Activated CD4-positive, alpha-beta T cell treated with anti-CD3 and anti-CD28 coated beads for 24 hours (primary cell): Measurements from ENCODE around the gene SOHLH1.
"Not testable (repeated sequence)": the region's sequence is repeated elsewhere in the genome, so short reads cannot be mapped to it uniquely, and the experiment has no call there.

Source experiments
- DNase-seq, 2 donors: peaks; one replicate each; pipeline ENCODE4 v3.0.0-alpha.2; 2020; ENCODE audit warnings: low read depth in 2 of 2

Gene SOHLH1

DNA sequence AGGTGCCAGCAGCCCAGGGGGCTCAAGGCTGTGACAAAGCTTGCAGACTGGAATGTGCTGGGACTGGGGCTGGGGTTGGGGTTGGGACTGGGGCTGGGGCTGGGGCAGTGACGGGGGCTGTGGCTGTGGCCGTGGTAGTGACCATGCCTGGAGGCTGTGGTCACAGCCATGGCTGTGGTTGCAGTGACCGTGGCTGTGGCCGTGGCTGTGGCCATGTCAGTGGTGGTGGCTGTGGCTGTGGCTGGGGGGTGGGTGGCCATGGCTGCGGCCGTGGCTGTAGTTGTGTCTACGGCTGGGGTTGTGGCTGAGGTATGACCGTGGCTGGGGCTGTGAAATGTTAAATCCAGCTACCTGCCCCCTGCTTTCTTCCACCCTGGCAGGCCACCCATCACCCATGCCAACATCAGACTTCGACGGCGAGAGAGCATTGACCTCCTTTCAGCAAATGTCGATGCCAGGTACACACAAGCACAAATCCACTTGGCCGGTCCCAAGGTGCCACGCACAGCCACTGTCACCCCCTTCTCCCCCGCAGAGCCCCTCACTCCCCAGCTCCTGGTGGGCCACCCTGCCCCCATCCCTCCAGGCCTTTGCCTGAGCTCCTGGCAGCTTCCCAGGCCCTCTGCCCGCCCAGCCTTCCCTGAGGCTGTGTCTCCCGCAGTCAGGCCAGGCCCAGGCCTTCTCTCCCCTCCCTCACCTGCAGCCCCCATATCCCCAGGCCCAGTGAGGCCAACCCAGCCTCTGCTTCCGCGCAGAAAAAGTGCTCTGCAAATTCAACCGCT is 20.9 kb downstream of the SOHLH1 start:
- DNase-seq, result no peak

DNA sequence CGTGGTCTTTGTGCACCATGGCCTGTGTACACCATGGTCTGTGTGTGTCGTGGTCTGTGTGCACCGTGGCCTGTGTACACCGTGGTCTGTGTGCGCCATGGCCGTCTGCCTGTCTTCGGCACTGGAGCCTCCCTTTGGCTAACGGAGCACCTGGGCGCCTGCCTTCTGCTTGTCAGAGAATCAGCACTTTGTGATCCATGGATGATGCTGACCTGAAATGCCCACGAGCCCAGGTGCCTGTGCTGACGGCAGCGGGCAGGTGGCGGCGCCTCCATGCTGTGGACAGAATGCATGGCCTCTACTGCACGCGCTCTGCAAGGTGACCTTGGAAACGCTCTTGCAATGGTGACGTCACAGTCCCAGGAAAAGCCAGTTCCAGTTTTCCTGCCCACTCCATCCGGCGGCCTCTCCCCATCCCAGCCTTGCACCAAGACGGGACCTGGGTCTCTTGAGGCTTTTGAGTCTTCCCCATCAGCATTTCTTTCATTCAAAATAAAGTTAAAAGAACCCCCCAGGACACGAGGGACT is 21.6 kb downstream of the SOHLH1 start:
- DNase-seq, result no peak

DNA sequence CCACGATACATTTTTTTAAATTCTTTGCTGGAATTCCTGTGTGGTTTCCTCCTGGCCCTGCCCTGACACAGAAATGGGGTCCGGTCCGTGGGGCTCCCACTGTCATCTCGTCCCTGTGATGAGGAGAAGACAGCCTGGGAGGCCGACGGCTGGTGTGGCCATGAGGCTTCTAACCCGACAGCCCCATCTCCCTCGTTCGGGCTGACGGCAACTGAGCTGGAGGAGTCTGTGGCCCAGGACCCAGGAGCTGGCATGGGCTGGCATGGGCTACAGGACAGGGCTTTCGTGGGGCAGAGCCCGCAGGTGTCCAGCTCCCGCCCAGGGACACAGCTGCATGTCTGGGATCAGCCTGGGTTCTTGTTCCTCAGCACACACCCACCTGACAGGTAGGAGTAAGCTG is 22.4 kb downstream of the SOHLH1 start:
- DNase-seq, result no peak

DNA sequence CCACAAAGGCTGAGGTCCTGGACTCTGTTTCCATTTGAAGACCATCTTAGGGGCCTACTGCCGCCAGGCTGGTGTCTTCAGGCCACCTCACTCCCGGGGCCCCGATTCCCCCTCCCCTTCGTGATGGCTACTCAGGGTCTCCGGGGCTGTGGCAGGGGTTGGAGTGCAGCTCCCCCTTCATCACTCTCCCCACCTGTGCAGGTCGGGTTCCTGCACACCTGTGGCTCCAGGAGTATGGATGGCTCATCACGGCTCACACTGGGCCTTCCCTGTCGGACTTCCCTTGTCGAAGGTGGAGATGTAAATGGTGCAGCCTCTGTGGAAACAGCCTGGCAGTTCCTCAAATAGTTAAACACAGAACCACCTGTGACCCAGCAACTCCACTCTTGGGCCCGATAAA is 24.3 kb downstream of the SOHLH1 start:
- DNase-seq, result no peak

DNA sequence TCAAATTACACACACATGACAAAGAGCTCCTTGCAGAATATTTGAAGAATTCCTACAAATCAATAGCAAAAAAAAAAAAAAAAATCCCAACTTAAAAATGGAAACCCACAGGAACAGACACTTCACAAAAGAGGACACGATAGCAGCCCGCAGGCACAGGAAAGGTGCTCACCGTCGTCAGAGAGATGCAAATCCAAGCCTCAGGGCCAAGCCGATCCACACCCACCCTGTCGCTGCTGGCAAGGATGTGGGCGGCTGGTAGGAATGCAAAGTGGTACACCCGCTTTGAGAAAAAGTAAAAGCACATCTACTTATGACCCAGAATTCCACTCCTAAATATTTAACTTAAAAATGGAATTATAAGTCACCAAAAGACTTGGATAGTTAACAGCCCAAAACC is 25.3 kb downstream of the SOHLH1 start:
- no peak for DNase-seq

DNA sequence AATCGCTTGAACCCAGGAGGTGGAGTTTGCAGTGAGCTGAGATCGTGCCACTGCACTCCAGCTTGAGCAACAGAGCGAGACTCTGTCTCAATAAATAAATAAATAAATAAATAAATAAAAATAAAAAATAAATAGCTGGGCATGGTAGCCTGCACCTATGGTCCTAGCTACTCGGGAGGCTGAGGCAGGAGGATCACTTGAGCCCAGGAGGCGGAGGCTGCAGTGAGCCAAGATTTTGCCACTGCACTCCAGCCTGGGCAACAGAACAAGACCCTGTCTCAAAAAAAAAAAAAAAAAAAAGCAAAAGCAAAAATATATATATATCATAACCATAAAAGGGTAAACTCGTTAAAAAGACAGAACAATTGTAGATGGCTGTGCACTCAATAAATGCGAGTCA is 26.5 kb downstream of the SOHLH1 start:
- not testable (repeated sequence) for DNase-seq

DNA sequence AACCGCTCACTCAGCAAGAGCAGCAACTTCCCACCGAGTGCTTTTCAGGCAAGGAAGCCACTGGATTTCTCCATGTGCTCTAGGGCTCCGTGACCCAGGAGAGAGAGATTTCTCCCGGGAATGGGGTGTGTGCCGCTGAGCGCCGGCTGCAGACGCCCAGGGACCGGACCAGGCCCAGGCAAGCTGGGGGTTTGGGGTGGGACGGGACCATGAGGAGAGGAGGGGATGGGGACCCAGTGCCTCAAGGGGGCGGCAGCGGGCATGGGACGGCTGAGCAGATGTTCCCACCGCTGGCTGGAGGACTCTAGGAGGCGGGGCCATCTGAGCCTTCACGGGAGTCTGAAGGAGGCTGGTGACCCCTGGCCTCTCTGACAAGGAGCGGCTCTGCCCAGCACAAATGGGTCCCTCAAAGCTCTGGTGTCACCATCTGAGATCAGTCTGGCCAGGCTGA is 27.7 kb downstream of the SOHLH1 start:
- no peak for DNase-seq

DNA sequence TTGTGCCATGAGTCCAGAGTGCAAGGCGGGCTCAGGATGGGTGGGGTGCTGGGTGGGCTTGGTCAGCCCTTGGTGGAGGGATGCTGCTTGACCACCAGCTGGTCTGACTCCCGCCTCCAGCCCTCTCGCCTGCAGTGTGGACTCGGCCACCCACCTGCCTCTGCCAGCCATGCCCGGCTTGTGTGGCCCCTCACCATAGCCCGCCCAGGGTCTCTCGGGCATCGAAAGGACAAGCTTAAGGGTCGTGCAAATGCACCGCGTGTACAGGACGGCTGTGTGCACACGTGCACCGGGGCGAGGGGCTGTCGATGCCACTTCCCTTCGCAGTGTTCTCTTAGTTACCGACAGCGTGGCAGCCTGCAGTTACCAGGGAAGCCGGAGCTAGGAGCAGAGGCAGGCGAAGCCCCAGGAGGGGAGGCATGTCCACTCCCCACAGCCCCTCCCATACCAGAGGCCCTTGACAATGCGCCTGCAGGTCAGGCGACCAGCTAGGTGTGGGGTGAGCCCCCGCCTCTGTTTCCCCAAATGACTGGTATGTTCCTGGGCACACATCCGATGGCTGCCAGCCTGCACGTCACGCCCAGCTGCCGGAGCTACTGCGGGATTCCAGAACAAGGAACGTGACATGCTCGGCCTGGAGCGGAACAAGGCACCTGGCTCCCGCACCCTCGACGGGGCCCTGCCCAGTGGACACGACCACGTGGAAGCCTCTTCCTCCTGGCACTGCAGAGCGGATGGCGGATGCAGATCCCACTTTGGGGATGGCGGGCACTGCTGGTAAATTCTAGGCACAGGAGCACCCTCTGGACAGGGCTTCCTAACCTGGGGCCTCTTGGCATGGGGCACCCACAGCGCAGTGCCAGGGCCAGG is 28.3 kb downstream of the SOHLH1 start:
- no peak for DNase-seq

DNA sequence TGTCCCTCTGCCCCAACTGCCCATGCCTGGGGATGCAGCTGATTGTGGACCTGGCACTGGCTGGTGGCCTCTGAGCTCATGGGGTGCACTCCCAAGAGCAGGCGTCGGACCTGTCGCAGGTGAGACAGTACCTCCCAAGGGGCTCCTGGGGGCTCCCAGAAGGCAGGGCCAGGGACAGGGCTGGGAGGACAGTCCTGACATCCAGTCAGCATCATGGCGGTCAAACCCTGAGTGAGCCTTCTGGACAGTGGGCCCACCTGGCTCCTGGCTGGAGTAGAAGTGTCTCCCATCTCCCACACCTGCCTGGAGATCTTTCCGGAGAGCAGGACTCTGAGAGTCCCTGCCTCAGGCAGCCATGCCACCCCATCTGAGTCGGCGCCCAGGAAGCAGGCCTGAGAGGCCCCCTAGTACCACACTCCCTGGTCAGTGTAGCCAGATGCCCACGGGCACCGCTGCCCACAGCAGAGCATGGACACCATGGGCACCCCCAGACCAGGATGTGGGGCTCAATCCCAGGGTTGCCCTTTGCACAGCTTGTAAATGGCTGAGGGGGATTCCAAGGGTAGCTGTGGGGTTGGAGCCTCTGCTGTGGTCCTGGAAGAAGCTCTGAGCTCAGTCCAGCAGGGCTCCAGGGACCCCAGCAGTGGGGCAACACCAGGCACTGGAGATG is 29.5 kb downstream of the SOHLH1 start:
- DNase-seq, result no peak

DNA sequence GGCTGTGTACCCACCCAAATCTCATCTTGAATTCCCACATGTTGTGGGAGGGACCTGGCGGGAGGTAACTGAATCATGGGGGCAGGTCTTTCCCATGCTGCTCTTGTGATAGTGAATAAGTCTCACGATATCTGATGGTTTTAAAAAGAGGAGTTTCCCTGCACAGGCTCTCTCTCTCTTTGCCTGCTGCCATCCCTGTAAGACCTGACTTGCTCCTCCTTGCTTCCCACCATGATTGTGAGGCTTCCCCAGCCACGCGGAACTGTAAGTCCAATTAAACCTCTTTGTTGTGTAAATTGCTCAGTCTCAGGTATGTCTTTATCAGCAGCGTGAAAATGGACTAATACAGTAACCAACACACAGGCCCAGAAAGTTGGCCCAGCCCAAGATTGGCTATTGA is 30.3 kb downstream of the SOHLH1 start:
- DNase-seq, result not testable (repeated sequence)

DNA sequence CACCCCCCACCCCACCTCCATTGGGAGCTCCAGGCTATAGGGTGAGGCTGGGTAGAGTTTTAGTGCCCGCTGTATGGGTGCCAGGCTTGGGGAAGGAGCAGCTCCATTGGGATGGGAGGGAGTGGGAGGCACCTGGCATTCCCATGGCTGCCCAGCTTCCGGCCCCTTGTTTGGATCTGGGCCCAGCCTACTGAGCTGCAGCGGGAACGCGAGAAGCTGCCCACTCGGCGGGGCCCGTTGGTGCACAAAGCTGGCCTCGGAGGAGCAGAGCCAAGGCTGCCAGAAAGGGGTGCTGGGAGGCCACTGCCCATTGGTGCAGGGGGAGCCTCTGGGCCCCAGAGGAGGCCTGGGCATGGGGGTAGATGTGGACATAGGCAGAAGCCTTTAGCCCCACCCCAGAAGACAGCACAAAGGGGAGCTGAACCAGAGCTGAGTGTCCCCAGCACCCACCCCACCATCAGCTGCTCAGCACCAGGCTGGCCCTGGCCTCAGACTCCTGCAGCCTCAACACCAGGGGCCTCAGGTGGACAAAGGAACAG is 31.7 kb downstream of the SOHLH1 start:
- DNase-seq, result no peak

DNA sequence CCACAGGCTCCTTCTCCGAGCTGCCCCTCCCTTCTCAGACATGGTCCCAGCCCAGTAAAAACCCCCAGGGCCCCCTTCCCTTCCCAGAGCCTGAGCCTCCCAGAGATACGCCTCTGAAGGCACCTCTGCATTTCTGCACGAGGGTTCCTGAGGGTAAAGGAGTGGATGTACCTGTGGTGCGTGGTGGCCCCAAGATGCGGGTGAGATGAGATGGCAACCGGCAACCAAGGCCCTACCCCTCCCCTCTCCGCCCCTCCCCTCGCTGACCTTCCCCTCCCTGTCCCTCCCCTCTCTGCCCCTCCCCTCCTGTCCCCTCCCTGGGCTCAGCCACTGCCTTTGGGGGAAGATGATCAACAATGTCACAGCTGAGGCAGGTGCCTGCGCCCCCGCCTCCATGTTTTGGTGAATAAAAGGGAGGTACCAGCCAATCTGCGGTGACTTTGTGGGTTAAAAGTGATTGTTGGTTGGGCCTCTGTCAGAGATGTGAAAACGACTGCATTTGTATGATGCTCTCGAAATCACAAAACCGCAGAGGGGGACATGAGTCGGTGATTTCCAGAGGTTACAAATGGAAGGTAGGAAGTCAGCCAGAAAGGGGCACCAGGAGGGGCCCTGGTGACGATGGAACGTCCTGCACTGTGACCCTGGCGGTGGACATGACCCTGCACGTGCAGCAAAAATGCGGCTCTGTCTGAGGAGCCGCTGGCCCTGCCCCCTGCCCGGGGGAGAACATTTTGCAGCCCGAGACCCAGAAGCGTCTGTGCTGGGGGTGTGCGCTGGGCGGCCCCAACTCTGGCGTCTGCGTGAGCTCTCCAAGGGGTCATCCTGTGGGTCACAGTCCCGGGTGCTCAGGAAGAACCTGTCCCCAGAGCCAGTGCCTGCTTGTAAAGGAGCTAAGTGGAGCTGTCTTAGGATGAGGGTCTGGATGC is 32.5 kb downstream of the SOHLH1 start:
- DNase-seq, result no peak

DNA sequence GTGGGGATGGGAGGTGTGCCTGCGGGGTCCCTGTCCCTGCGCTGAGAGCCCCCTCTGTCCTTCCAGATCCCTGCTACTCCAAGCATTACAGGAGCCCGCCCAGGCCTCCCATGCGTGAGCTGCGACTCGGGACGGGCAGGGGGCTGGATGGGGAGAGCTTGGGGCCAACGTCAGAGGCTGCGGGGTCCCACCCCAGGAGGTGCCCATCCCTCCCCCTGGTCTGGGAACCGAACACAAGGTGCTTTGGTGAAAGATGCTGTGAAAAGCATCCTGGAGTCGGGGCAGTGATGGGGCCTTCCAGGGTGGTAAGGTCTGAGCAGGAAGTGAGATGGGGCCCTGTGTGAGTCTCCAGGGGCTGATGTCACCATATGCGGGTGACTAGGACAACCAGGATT is 33.5 kb downstream of the SOHLH1 start:
- DNase-seq, result no peak

DNA sequence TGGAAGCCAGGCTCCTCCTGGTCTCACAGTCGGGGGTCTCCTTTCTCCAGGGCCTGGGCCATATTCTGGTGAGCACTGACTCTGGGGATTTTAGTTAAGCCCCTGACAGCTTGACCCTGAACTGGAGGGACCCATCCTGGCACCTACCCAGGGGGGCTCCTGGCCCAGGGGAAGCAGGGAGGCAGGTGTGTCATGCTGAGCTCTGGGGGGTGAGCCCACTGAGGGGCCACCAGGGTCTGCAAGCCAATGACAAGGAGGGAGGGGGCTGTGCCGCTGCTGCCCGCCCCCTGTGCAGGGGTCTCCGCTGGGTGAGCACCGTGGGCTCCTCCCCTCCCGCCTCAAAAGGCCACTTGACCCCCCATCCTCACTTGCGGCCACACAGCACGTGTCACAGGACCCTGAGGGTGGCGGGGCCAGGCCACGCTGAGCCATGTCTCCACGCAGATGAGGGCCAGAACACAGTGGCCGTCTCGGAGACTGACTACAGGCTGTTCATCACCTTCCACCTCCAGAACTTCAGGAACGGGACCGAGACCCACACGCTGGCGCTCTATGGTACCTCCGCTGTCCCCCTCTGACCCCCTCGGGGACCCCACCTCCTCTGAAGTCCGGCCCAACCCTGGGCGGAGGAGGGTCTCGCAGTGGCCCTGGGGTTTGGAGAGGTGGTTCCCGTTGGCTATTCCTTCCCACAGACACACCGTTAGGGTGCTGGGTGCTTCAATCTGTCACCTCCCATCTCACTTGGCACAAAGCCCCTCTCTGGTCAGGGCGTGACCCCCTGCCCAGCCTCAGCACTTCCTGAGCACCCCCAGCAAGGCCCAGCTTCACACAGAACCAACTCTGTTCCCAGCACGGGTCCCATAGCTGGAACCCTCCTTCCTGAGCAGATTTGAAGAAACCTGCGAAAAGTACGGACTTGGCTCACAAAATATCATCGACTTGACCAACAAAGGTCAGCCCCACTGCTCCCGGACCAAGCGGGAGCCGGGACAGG is 34.2 kb downstream of the SOHLH1 start:
- DNase-seq, result no peak

DNA sequence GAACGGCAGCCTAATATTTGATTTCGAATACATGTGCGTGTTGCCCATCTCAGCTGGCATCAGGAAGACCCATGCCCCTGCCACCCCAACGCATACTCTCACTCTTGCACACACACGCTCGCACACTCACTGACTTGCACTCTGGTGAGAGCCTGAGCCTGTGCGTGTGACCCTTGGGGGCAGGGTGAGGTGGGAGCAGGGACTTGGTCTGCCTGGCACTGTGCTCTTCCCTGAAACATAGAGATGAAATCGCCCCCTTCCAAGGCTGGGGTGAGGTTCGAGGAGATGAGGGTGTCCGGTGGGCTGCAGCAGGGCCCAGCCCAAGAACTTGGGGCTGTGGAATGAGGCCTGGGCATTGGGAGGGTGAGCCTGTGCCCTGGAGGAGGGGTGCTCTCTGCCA is 35.0 kb downstream of the SOHLH1 start:
- DNase-seq, result no peak

DNA sequence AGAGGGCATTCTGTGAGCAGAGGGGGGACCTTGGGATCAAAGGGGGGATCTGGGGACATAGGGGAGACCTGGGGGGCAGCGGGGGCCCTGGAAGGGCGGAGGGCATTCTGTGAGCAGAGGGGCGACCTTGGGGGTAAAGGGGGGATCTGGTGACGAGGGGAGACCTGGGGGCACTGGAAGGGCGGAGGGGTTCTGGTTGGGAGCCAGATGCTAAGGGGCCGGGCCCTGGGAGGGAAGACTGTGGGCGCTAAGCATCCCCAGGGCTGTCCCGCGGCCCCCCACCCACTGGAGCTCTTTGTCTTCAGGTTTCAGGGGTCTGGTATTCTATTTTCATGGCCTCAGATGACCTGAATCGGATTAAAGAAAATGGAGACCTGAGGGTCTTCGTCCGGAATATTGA is 35.4 kb downstream of the SOHLH1 start:
- DNase-seq, result no peak

DNA sequence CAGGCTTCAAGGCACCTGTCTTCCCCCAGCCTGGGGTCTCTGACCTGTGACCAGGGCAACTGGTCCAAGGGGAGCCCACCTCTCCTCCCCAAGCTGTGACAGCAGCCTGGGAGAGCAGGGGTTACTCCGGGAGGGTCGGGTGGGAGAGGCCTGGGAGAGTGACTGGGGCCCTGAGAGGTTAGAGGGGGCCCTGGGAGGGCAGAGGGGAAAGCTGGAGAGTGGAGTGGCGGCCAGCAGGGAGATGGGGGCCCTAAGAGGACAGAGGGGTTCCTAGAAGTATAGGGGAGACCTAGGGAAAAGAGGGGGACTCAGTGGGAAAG is 35.9 kb downstream of the SOHLH1 start:
- DNase-seq, result no peak

DNA sequence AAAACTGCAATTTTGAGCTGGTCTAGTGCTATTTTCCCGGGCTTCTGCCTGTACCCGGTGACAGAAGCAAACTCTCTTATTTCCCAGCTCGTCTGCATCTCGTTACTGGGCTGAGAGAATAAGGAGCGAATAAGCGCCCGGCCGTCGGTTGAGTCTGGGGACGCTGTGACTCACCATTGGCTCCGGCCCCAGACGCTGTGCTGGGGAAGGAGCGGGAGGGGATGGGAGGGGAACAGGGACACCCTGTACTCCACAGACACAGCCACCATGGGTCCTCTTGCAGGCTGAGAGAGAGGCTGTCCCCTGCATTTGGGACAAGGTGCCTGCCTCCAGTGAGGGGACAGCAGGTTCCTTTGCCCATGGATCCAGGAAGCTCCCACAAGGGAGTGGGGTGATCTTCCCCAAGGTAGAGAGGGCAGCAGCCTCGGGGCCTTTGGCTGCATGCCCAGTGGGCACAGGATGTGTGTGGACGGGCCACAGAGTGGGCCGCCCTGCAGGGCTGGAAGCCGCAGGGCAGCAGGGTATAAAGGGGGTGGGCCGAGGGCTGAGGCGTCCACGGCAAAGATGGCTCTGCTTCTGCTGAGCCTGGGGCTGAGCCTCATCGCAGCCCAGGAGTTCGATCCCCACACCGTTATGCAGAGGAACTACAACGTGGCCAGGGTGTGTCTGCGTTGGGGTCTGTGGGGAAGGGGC is 36.4 kb downstream of the SOHLH1 start, which contains the start of gene LCN9:
Gene LCN9 (plus strand): TSS at position 552 of the 693 bp plus-strand sequence. CDS start 13 bp downstream, at position 565.
- no peak for DNase-seq
